Panc1 (cell line): ENCODE measurements around the gene ACER1. TPM values are rescaled to one million over a fixed set of nuclear protein-coding genes. Genes with fewer than 3 reads are reported as not detected.
"Not testable (repeated sequence)": the region's sequence is repeated elsewhere in the genome, so short reads cannot be mapped to it uniquely, and the experiment has no call there.

Experiments
- ATAC-seq: fragments of 200-7000 bp; cut with Tn5 transposase; 2 replicates; pipeline ENCODE4 v1.9.1; 2020; ENCODE audit warnings: mild to moderate bottlenecking, moderate library complexity
- BruUV-seq: library from RNA; stranded (reverse); fragments of 400-500 nt; replicated peaks from 2 replicates; lab custom pipeline; 2021; lab: Mats Ljungman, UMichigan
- CTCF ChIA-PET: fragments of 300-600 bp; sonication (Branson Sonifier 250); formaldehyde crosslinking; loops from one replicate; lab custom pipeline; 2022; ENCODE audit warnings: antibody characterized with exemption; lab: Charles Lee
- POLR2A ChIA-PET: fragments of 300-600 bp; sonication (Branson Sonifier 250); formaldehyde crosslinking; loops from one replicate; lab custom pipeline; 2022; ENCODE audit warnings: antibody characterized with exemption; lab: Charles Lee
- DNase-seq: peaks from one replicate; pipeline ENCODE4 v3.0.0-alpha.2; 2010; ENCODE audit warnings: low read depth, low spot score
- H3K27ac ChIP-seq: 2 replicates; pipeline ENCODE4 v1.5.1; 2011; ENCODE audit warnings: mild to moderate bottlenecking, low read length, inconsistent platforms
- H3K27me3 ChIP-seq: fragments of 200-500 bp; sonication (Bioruptor generic); 2 replicates; pipeline ENCODE4 v1.6.0; 2014; ENCODE audit warnings: low read length, inconsistent platforms; ENCODE audit not compliant: control insufficient read depth, insufficient read depth
- H3K36me3 ChIP-seq: fragments of 200-500 bp; sonication (Bioruptor generic); 2 replicates; pipeline ENCODE4 v1.5.1; 2014; ENCODE audit warnings: inconsistent platforms, mild to moderate bottlenecking, low read length, moderate library complexity; ENCODE audit not compliant: control insufficient read depth, insufficient read depth
- H3K4me1 ChIP-seq: 2 replicates; pipeline ENCODE4 v1.5.1; 2011; ENCODE audit warnings: inconsistent platforms, mild to moderate bottlenecking, low read length, moderate library complexity; ENCODE audit not compliant: control insufficient read depth, insufficient read depth
- H3K4me3 ChIP-seq, 2 experiments: 2 replicates each; pipeline ENCODE4 v1.5.1; 2011 to 2012; ENCODE audit warnings: low read depth in 2 of 2, low read length in 2 of 2, mild to moderate bottlenecking in 2 of 2, inconsistent platforms in 1 of 2, moderate library complexity in 1 of 2
- H3K9me3 ChIP-seq: fragments of 200-500 bp; sonication (Bioruptor generic); 2 replicates; pipeline ENCODE4 v1.5.1; 2014; ENCODE audit warnings: low read depth, mild to moderate bottlenecking, inconsistent platforms, low read length, moderate library complexity; ENCODE audit not compliant: control insufficient read depth, insufficient read depth
- CTCF ChIP-seq: fragments of 450-650 bp; IDR thresholded peaks from 2 replicates; pipeline ENCODE4 v1.5.1; 2017; ENCODE audit warnings: mild to moderate bottlenecking
- POLR2AphosphoS5 ChIP-seq: IDR thresholded peaks from 2 replicates; pipeline ENCODE4 v1.6.1; 2012; ENCODE audit warnings: mild to moderate bottlenecking, low read depth, low read length, moderate library complexity
- SIN3A ChIP-seq: IDR thresholded peaks from 2 replicates; pipeline ENCODE4 v1.6.1; 2012; ENCODE audit warnings: low read depth, mild to moderate bottlenecking, low read length, moderate library complexity, borderline replicate concordance; ENCODE audit not compliant: insufficient read depth
- TCF7L2 ChIP-seq: IDR thresholded peaks from 2 replicates; pipeline ENCODE4 v1.6.1; 2011; ENCODE audit warnings: mild to moderate bottlenecking, low read depth, low read length, inconsistent platforms
- in situ Hi-C: cut with HindIII; loops from 2 replicates; pipeline ENCODE4 v1.10.0; 2016; ENCODE audit warnings: low sequenced_read_pairs, low pct_unique_long_range_greater_than_20kb
- intact Hi-C: fragments of 100-400 bp; cut with micrococcal nuclease; formaldehyde crosslinking; loops from one replicate; pipeline ENCODE4 v1.10.0; 2022; ENCODE audit not compliant: unreplicated experiment
- total RNA-seq: library from RNA; stranded (reverse); gene quantifications from one replicate; pipeline ENCODE4 v1.2.1, GENCODE V29; 2021; ENCODE audit not compliant: unreplicated experiment
- TF ChIP-seq, protein P1 (sequence below), 2 experiments: IDR thresholded peaks; 2 replicates each; pipeline ENCODE4 v1.6.1; 2011 to 2012; ENCODE audit warnings: low read depth in 2 of 2, control low read depth in 1 of 2, low read length in 1 of 2, mild to moderate bottlenecking in 1 of 2, moderate library complexity in 1 of 2; ENCODE audit not compliant: insufficient read depth in 1 of 2

ACER1 gene
- total RNA-seq, 1 experiment from 2014 or later: not detected

DNA sequence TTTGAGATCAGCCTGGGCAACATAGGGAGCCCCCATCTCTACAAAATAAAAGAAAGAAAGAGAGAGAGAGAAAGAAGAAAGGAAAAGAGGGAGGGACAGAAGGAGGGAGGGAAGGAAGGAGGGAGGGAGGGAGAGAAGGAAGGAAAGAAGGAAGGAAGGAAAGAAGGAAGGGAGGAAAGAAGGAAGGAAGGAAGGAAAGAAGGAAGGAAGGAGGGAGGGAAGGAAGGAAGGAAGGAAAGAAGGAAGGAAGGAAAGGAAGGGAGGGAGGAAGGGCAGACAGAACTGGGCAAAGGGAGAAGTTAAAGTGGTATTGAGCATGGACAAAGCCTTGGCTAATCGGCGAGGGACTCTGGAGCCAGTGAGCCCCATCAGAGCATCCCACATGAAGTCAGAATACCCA, 15.9 kb upstream of the ACER1 start:
- DNase-seq, ATAC-seq, intact Hi-C loops, in situ Hi-C loops, H3K4me1 ChIP-seq, H3K9me3 ChIP-seq, H3K4me3 ChIP-seq, CTCF ChIA-PET, POLR2A ChIA-PET, H3K36me3 ChIP-seq, BruUV-seq, H3K27ac ChIP-seq, H3K27me3 ChIP-seq: not testable (repeated sequence)

- no TSS peak for BruUV-seq
These were observed 10.1 kb upstream of the ACER1 start for GRCh38 chr19:6343462-6343861.

More at GRCh38 chr19:6343462-6343861, 10.1 kb upstream of the ACER1 start:
- TF ChIP-seq SIN3A (no peak), CTCF (no peak), POLR2AphosphoS5 (no peak), TCF7L2 (no peak)
- TF ChIP-seq, protein P1, sequence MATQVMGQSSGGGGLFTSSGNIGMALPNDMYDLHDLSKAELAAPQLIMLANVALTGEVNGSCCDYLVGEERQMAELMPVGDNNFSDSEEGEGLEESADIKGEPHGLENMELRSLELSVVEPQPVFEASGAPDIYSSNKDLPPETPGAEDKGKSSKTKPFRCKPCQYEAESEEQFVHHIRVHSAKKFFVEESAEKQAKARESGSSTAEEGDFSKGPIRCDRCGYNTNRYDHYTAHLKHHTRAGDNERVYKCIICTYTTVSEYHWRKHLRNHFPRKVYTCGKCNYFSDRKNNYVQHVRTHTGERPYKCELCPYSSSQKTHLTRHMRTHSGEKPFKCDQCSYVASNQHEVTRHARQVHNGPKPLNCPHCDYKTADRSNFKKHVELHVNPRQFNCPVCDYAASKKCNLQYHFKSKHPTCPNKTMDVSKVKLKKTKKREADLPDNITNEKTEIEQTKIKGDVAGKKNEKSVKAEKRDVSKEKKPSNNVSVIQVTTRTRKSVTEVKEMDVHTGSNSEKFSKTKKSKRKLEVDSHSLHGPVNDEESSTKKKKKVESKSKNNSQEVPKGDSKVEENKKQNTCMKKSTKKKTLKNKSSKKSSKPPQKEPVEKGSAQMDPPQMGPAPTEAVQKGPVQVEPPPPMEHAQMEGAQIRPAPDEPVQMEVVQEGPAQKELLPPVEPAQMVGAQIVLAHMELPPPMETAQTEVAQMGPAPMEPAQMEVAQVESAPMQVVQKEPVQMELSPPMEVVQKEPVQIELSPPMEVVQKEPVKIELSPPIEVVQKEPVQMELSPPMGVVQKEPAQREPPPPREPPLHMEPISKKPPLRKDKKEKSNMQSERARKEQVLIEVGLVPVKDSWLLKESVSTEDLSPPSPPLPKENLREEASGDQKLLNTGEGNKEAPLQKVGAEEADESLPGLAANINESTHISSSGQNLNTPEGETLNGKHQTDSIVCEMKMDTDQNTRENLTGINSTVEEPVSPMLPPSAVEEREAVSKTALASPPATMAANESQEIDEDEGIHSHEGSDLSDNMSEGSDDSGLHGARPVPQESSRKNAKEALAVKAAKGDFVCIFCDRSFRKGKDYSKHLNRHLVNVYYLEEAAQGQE (IDR thresholded peaks at IDR 0.05; ENCODE audit: insufficient read depth in 1 of 2, low read depth in 2 of 2, low read length in 1 of 2): no peak
- H3K4me1 ChIP-seq: no peaks in the 10 kb centered on the region
- ATAC-seq: no peak
- no peak overlapping the region for H3K4me3 ChIP-seq
- H3K9me3 ChIP-seq: no peaks in the 10 kb centered on the region
- intact Hi-C loops: no loop called here
- ChIA-PET POLR2A (no interaction called here), CTCF (no interaction called here)
- H3K27me3 ChIP-seq: no peaks in the 10 kb centered on the region
- H3K36me3 ChIP-seq: no peaks in the 10 kb centered on the region
- no peak for DNase-seq
- no peak overlapping the region for H3K27ac ChIP-seq
- in situ Hi-C loops: no loop called here
